NCI-H82 (cell line): ENCODE data around the gene NPHP4.

Experiments used
- DNase-seq: peaks from one replicate; lab custom pipeline; 2025; lab: John Stamatoyannopoulos, UW

The NPHP4 gene

GRCh38 chr1:5891736-5892135 lies 100.5 kb downstream of the NPHP4 start:
- no peak for DNase-seq

GRCh38 chr1:5891137-5891536 lies 101.1 kb downstream of the NPHP4 start:
- no peak for DNase-seq

DNA sequence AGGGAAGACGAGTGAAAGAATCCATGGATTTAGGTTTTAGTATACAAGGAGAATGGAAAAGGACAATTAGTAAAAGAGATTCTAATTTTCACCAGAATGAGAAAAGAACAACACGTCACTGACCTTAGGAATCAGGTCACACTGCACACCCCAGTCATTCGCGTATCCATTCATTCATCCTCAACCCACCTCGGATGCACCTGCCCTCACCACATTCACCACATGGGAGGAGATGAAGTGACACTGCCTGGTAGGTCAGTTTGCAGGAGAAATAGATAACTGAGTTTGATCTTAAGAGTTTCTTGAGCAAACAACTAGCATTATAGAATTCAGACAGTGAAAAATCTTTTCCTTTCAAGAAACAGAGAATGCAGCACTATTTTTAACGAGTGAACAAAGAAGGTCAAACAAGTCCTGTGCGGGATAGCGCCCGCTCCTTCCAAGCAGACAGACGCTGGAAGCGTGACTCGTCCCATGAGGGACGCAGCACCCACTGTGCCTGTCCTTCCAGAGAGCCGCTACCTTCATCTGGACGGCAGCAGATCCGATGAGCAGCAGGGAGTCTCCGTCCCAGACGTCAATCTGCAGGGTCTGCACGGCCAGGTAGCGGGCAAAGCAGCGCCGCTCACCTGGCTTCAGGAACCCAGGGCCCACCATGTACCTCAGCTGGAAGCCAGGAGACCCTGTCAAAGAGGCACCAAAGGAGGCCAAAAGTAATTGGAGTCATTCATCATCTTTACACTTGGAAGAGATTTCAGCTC lies 101.7 kb downstream of the NPHP4 start:
- no peak for DNase-seq

DNA sequence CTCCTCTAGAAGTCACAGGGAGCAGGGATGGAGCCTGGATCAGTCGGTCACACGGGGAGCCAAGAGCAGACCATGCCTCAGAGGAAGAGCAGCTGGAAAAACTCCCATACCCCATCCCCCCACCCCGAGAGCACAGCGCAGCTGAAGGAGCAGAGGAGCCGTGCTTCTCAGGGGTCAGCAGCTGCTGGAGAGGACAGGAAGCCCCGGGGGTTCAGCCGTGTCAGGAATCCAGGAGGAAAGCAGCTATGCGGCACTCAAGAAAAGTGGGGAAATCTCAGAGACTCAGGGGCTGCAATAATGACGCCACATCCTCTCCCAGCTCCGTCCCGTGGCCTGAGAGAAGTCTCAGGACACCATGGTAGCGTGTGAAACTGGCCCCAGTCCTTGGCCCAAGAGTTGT lies 102.3 kb downstream of the NPHP4 start:
- no peak for DNase-seq

- no peak for DNase-seq
These were observed 102.8 kb downstream of the NPHP4 start for GRCh38 chr1:5889462-5889861.

- no peak for DNase-seq
These were observed 103.5 kb downstream of the NPHP4 start for GRCh38 chr1:5888606-5889211.

DNA sequence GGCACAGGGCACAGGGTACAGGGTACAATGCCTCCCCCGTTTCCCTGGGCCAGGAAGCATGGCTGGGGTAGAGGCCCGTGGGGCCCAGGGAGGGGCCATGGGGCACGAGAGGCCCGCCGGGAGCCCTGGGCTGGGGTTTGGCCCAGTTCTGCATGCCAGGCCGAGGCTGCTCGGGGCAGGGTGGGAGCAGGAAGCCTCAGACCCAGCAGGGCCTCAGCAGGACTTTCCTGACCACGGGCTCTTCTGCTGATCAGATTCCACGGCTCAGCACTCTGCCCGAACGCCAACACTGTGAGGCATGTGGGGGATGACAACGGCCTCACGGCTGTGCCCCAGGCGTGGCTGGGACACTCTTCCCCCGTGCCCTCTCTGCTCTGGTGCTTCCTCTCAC lies 104.3 kb downstream of the NPHP4 start:
- DNase-seq, result no peak

DNA sequence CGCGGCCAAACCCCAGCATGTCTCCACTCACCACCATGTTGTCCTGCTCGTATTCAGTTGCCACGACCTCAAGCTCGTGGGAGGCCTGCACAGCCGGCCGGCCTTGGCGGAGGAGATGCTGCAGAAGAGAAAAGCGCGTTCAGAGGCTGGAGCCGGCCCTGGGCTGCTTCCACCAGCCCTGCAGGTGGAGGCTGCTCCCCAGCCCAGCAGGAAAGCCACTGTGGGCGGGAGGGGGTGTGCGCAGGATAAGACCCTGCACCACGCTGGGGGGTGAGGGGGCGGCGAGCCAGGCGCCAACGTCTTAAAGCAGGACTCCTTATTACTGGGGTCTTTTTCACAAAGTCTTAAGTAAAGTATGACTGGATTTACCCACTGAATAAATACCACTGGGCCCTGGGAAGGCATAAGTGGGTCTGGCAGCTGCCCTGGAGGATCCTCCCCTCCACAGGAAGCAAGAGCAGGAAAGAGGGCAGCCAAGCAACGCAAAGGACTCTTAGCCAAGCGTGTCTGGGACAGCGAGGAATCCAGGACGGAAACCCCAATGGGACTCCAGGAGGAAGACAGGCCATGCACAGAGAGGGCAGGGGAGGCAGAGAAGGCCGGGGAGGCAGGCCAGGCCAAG lies 104.8 kb downstream of the NPHP4 start:
- DNase-seq, result no peak

GRCh38 chr1:5886541-5887348 lies 105.5 kb downstream of the NPHP4 start:
- DNase-seq, result no peak

- no peak for DNase-seq
These were observed 106.1 kb downstream of the NPHP4 start for GRCh38 chr1:5886140-5886483.

DNA sequence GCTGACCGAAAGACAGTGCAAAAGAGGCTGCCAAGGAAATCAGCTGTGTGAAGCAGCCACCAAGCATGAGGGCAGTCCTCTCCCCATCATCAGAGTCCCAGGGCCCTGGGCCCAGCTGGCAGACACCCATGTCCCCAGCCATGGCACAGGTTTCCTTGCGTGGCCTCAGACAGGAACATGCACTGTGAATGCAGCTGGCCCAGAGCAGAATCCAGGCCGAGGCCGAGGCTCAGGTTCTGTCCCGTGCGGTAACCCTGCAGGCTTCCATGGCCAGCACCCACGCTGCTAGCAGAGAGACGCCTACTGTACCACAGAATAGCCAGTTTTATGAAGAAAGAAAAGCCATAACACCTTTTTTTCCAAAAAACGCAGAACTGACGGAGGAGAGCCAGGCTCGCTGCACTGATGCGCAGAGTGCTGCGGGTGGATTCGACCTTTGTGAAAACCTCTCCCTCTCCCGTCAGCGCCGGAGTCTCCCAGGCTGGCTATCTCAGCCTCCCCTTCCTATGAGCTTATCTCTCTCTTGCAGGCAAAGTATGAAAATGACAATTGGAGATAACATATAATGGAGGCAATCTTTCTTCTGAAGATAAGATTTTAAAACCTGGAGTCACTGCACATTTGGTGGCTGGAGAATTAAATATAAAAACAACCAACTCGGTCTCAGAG lies 106.6 kb downstream of the NPHP4 start:
- DNase-seq, result no peak

GRCh38 chr1:5884110-5884509 lies 108.1 kb downstream of the NPHP4 start:
- no peak for DNase-seq

DNA sequence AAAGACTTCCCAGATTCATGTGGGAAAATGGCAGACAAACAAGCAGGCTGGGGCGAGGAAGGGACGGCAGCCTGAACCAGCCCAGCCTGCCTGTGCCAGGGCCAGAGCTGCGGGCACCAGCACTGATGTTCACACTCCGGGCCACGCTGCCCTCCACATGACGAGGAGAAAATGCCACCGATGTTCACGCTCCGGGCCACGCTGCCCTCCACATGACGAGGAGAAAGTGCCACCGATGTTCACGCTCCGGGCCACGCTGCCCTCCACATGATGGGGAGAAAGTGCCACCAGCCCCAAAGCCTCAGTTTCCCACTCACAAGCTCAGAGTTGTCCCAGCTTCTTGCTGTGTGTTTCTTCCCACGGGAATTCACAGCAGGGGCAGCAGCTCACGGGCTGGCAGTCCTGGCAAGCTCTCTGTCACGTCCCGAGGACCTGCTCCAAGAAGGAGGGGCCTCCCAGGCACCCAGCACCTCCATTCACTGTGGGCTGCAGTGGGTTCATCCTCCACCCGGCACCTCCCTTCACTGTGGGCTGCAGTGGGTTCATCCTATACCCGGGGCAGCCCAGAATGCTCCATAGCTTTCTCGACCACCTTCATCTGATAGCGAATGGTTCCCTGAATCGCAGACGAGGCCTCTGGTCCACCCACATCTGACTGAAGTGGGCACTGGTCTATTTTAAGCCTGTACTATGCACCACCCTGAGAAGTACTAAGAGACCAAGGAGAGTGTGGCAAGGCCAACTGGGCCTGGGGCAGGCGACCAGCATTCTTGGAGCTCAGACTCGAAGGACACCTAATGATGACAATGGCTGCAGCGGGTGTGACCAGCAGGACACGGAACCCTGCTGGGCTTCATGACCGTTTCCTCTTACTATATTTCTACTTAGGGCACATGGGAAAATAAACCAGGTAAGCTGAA lies 108.8 kb downstream of the NPHP4 start:
- no peak for DNase-seq

GRCh38 chr1:5882367-5883128 lies 109.7 kb downstream of the NPHP4 start:
- DNase-seq, result no peak

GRCh38 chr1:5881526-5882222 lies 110.6 kb downstream of the NPHP4 start:
- DNase-seq, result no peak

GRCh38 chr1:5880630-5881405 lies 111.4 kb downstream of the NPHP4 start:
- DNase-seq, result no peak

DNA sequence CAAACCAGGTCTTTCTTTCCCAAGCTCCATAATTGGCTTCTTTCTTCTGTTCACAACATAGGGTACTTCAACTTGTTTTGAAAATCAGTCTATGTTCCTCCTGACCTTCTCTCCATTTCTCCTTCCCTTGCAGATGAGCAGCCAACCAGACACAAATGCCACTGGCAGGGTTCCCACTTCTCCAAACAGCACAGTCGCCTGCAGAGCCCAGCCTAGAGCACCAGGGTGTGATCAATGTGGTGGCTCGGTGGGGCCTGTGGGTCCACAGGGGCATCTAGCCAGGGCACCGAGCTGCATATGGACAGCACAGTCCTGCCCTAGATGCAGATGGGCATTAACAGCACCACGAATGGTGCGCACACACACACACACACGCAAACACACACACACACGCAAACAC lies 112.8 kb downstream of the NPHP4 start:
- DNase-seq, result no peak

- DNase-seq, result no peak
These were observed 113.3 kb downstream of the NPHP4 start for GRCh38 chr1:5878971-5879370.
